HFFc6 (cell line): Measurements from ENCODE around the gene METTL25. TPM values are rescaled to one million over a fixed set of nuclear protein-coding genes. Genes with fewer than 3 reads are reported as not detected.

ENCODE experiments used
- DNase-seq: peaks from one replicate; pipeline ENCODE4 v3.0.0-alpha.2; 2018
- H3K27ac Mint-ChIP-seq: 2 replicates; pipeline ENCODE4 v1.8.0; 2020; ENCODE audit warnings: mild to moderate bottlenecking, mixed read lengths
- H3K27me3 Mint-ChIP-seq: 2 replicates; pipeline ENCODE4 v1.8.0; 2021; ENCODE audit warnings: mild to moderate bottlenecking, moderate library complexity, mixed read lengths; ENCODE audit not compliant: insufficient read depth
- H3K36me3 Mint-ChIP-seq: 2 replicates; pipeline ENCODE4 v1.8.0; 2021; ENCODE audit warnings: low read depth, mixed read lengths
- H3K4me1 Mint-ChIP-seq: 2 replicates; pipeline ENCODE4 v1.8.0; 2020; ENCODE audit warnings: low read depth, mixed read lengths
- H3K4me3 Mint-ChIP-seq: 2 replicates; pipeline ENCODE4 v1.8.0; 2020; ENCODE audit warnings: mild to moderate bottlenecking, moderate library complexity, mixed read lengths
- H3K9me3 Mint-ChIP-seq: 2 replicates; pipeline ENCODE4 v1.8.0; 2020; ENCODE audit warnings: mild to moderate bottlenecking, mixed read lengths
- CTCF ChIP-seq: fragments of 200-600 bp; sonication (generic); IDR thresholded peaks from 2 replicates; pipeline ENCODE4 v1.5.0; 2021; ENCODE audit warnings: antibody characterized with exemption, mild to moderate bottlenecking
- total RNA-seq, 6 experiments: library from RNA; stranded (reverse); fragmentation: NEBNext Ultra II Directional; extraction: Animal tissue kit (Norgen Biotek cat#: 25700); gene quantifications; 2 replicates in 1 of 6; 3 replicates in 5 of 6; pipeline ENCODE4 v1.2.3, GENCODE V29; 2021

The METTL25 gene
- total RNA-seq, 6 experiments from 2014 or later: 4.5 to 7.3 (median 5.8) TPM

GRCh38 chr12:82434392-82434911 lies 76.1 kb downstream of the METTL25 start:
- Mint-ChIP-seq H3K36me3 (no peaks in the 10 kb centered on the region), H3K9me3 (no peaks in the 10 kb centered on the region), H3K27ac (no peak overlapping the region), H3K4me3 (no peak overlapping the region), H3K4me1 (no peaks in the 10 kb centered on the region), H3K27me3 (no peaks in the 10 kb centered on the region)
- TF ChIP-seq CTCF: no peak
- DNase-seq: no peak

- DNase-seq: no peak
- Mint-ChIP-seq H3K4me1 (no peaks in the 10 kb centered on the region), H3K27ac (no peak overlapping the region), H3K9me3 (no peaks in the 10 kb centered on the region), H3K27me3 (no peaks in the 10 kb centered on the region), H3K4me3 (no peak overlapping the region), H3K36me3 (no peaks in the 10 kb centered on the region)
- no peak for TF ChIP-seq CTCF
Measured at GRCh38 chr12:82436354-82436753, 78.0 kb downstream of the METTL25 start.

- no peak for TF ChIP-seq CTCF
- H3K27me3 Mint-ChIP-seq: no peaks in the 10 kb centered on the region
- no peak overlapping the region for H3K27ac Mint-ChIP-seq
- no peaks in the 10 kb centered on the region for H3K4me1 Mint-ChIP-seq
- DNase-seq: no peak
- H3K4me3 Mint-ChIP-seq: no peak overlapping the region
- H3K36me3 Mint-ChIP-seq: no peaks in the 10 kb centered on the region
- H3K9me3 Mint-ChIP-seq: no peaks in the 10 kb centered on the region
Measured at GRCh38 chr12:82437744-82438143, 79.4 kb downstream of the METTL25 start.

- Mint-ChIP-seq H3K9me3 (no peaks in the 10 kb centered on the region), H3K27me3 (no peaks in the 10 kb centered on the region), H3K27ac (no peak overlapping the region), H3K4me1 (no peaks in the 10 kb centered on the region), H3K36me3 (no peaks in the 10 kb centered on the region), H3K4me3 (no peak overlapping the region)
- no peak for DNase-seq
- TF ChIP-seq CTCF: no peak
Measured at GRCh38 chr12:82438356-82438755, 80.0 kb downstream of the METTL25 start.

- Mint-ChIP-seq H3K4me1 (no peaks in the 10 kb centered on the region), H3K27ac (no peak overlapping the region), H3K9me3 (no peaks in the 10 kb centered on the region), H3K4me3 (no peak overlapping the region), H3K36me3 (no peaks in the 10 kb centered on the region), H3K27me3 (no peaks in the 10 kb centered on the region)
- DNase-seq: no peak
- TF ChIP-seq CTCF: no peak
Measured at GRCh38 chr12:82440885-82441284, 82.6 kb downstream of the METTL25 start.
